NCI-H1417 treated with DMSO at 0.1 percent for 48 hours (cell line): ENCODE data around the gene SLC22A23.
"Not testable (repeated sequence)": the region's sequence is repeated elsewhere in the genome, so short reads cannot be mapped to it uniquely, and the experiment has no call there.

Experiments used
- DNase-seq: peaks from one replicate; lab custom pipeline; 2025; lab: John Stamatoyannopoulos, UW

The SLC22A23 gene

DNA sequence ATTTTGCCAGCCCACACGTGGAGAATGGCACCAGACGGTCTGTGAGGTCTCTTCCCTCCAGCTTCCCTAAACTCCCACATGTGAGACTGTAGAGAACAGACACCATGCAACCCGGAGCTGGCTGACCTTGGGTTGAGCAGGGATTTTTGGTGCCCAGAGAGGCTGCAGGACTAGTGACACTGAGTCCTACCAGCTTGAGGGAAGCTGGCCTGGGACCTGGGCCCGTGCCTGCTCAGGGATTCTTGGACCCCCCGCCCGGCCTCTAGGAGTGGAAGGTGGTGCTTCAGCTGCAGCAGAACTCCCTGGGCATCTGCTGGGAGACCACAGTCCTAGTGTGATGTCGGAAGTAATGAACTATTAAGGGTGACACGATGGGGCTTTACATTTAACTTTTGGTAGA lies 194.9 kb downstream of the SLC22A23 start:
- no peak for DNase-seq

DNA sequence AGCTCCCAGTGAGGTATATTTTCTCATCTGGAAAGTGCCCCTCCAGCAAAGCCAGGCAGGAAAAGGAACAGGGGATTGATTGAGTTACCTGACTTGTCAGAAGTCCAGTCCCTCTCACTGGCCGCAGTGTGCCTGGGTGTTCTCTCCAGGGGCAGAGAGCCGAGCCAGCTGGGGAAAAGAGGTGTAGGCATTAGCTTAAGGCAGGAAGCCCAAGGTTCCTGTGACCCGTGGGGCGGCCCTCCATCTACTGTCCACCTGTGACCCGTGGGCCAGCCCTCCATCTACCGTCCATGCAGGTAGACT lies 195.4 kb downstream of the SLC22A23 start:
- DNase-seq: no peak

- DNase-seq: no peak
These were observed 195.9 kb downstream of the SLC22A23 start for GRCh38 chr6:3260772-3261517.

GRCh38 chr6:3260296-3260695 lies 196.6 kb downstream of the SLC22A23 start:
- DNase-seq: no peak

GRCh38 chr6:3259491-3259958 lies 197.3 kb downstream of the SLC22A23 start:
- no peak for DNase-seq

GRCh38 chr6:3258720-3259490 lies 197.9 kb downstream of the SLC22A23 start, which contains the start of gene PSMG4:
PSMG4 (plus strand) TSS chr6:3258947; CDS start chr6:3259023, 76 bp downstream.
- peak; percentile 36 for DNase-seq

GRCh38 chr6:3258201-3258600 lies 198.6 kb downstream of the SLC22A23 start:
- DNase-seq: no peak

- DNase-seq: no peak
These were observed 203.3 kb downstream of the SLC22A23 start for GRCh38 chr6:3253597-3253961.

DNA sequence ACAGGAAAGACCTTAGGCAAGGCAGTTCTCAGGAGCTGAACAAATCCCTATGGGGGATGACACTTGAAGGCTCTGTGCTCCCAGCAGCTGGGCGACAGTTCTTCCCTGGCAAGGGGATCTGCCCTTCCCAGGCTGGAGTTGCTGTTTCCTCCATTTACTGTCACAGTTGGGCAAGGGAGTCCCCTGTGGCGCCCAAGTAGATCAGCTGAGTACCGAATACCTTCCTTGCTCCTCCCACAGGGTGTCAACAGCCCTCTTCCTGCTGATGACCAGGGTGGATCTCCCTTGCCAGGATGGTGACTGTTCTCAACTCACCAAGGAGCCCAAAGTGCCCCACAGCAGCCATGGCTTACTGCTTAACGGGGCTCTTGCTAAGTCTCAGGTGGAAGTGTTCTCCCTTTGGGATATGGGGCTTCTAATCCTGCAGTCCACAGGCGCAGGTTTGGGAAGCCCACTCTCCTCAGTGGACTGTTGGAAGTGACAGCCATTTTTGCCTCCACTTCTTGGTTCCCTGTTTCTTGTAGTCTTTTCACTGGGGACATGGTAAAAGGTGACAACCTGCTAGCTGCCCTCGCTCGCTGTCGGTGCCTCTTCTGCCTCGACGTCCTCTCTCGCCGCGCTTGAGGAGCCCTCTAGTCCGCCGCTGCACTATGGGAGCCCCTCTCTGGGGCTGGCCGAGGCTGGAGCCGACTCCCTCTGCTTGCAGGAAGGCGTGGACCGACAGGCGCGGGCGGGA lies 203.8 kb downstream of the SLC22A23 start:
- DNase-seq: no peak

GRCh38 chr6:3252369-3252768 lies 204.5 kb downstream of the SLC22A23 start:
- DNase-seq: no peak

DNA sequence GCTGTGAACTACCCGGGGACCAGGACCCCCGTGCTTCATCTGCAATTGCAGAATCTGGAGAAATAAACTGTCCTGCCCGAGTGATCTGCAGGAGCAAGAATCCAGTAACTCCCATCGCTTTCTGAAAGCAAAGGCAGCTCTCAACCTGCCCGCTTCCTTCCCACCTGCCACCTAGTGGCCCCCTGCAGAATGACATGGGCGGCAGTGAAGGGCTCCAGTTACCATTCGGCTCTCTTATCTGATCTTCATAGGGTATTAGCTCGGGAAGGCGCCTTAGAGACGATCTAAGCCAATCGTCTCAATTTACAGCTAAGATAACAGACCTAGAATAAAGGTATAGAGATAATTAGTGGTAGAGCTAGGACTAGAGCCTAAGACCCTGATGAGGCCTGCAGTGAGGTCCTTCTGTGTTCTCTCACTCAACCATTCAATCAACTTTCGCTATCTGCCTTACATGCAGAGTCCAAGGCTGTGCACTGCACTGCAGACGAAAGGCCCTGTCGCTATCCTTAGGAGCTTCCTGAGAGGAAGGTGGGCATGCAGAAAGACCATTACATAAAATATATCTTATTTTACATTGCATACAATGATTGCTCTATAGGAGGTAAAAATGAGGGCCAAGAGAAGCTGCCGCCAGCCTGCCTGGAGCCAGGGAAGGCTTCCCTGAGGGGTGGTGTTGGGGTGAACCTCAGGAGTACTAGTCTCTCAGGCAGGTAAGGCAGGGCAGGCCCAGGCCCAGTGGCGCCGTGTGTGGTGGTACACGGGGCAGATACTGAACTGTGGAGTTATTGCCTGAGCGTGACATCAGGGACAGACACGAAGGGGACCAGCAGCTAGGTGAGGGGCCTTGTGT lies 205.2 kb downstream of the SLC22A23 start:
- peak; percentile 27 for DNase-seq

DNA sequence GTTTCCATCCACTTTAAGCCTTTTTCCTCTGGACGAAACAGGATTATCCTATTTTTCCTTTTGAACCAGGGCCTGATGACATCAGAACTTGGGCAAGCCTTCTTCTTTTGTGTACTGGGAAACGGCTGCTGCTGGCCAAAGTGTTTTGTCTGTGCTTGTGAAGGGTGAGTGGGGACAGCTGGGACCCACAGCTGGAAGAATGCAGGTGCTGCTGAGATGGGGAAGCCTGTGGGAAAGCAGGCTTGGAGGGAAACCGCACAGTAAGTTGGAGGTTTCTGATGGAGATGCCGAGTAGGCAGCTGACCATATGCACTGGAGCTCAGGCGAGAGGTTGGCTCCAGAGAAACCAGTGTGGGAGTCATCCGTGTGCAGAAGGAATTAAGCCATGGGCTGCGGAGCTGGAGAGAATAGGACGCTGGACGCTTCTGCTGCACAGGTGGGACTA lies 206.6 kb downstream of the SLC22A23 start:
- no peak for DNase-seq

DNA sequence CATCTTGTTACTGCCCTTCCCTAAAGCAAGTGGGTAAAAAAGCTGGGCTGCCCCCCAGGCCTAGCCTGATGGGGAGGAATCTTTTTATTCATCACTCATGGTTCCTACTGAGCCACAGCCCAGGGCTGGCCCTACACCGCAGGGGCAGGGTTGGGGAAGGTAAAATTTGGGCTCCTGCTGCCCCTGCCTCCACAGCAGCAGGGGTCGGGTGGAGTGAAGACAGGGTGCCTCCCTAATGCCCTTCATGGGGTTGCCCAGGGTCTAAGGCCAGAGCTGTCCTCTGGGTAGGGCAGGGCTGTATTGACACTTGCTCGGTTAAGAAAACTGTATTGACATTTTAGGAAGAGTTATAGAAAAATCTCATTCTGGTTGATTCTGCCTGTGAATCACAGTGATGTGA lies 207.0 kb downstream of the SLC22A23 start:
- no peak for DNase-seq

DNA sequence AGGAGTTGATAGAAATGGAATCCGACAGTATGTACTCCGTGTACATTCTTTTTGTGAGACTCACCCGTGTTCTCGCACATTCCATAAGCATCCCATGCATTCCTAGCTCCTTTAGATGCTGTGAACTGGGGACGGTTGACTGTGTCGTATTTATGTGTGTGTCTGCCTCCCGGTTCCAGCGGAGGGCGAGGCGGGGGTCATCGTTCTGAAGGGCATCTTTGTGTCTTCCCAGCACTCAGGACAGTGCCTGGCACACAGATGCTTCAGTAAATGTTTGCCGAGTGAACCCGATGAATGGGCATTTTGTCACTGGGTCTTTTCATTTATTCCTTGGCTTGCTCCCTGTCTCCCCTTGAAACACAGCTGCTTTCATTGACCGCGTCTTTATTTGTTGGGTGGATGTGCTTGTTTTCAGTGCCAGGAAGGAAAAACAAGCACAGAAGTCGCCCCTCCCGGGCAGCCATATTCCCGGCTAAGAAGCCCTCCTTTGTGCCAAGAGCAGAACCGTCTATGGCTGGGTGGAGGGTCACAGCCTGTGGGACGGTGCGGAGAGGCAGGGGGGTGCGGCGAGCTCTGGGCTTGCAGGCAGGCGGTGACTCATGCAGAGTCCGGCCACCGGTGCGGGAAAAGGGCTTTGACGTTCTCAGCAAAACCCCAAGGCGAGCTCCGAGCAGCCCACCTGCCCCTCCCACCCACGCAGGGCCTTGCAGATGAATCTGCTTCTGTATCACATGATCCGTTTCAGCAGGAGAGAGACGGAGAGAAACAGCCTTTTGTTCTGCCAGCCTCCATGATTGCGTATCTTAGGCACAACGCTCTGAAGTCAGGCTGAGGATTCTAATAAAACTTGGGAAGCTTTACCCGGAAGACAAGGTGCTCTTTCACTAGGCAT lies 209.3 kb downstream of the SLC22A23 start:
- DNase-seq: no peak

DNA sequence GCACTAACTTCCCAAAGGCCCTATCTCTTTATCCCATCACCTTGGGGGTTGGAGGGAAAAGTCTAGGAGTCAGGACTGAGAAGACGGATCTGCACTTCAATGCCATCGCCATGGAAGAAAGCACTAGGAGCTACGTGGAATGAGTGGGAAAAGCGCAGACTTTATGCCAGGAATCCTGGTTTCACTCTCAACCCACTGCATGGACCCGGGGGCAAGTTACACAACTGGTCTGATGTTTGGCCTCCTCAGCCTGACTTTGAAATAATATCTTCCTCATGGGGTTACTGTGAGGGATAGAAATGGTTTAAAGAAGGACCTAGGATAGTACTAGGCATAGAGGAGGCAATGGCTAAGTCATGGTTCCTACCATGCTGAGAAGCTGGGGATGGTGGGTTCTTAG lies 211.6 kb downstream of the SLC22A23 start:
- no peak for DNase-seq

- DNase-seq: not testable (repeated sequence)
These were observed 212.1 kb downstream of the SLC22A23 start for GRCh38 chr6:3244832-3245161.

DNA sequence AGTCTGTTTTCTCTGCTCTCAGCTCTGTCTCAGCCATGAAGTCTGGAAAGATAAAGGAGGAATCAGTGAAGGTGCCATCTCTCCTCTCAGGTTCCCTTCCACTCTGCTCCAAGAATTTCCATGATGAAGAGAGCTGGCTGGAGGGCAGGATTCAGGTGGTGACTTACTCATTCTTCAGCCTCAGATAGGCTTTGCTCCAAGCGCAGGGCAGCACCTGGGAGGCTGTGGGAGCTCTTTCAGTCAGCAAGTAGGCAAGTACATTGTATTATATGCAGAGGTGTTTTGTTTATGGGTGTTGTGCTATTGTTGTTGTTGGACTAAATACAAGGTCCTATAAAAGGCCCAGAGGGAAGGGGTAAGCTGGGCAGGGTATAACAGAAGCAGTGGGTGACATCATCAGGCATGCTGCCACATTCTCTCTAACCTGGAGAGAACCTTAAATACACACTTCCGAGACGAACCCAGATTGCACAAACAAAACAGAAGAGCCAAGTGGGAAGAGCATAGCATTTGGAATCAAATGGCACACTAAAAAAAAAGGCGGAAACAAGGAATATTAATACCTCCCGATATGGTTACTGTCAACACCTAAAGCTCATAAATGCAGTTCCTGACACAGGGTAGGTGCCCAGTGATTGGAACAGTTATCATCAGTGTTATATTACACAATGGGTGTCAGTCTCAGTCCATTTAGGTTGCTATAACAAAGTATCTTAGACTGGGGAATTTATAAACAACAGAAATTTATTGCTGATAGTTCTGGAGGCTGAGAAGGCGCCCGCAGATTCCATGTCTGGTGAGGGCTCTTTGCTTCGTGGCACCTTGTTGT lies 212.6 kb downstream of the SLC22A23 start:
- DNase-seq: no peak

DNA sequence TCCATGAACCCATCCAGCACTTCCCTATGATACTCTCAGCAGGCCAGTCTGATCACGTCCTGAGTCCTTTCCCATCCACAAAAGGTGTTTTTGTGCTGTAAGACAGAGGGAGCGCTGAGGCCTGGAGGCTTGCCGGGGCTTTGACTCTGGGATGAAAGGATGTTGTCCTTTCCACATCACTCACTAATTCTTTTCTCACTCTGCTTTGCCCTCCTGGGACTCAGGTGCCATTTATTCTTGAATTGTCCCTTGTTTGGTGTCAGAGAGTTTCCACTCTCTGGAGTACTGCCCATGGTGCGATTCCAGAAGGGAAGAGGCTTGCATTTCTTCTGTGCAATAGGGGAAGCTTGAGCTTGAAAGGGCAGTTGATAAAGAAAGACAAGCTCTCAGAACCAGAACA lies 214.1 kb downstream of the SLC22A23 start:
- DNase-seq: no peak

GRCh38 chr6:3241745-3242144 lies 215.1 kb downstream of the SLC22A23 start:
- DNase-seq: not testable (repeated sequence)

- DNase-seq: no peak
These were observed 216.3 kb downstream of the SLC22A23 start for GRCh38 chr6:3240595-3240994.
